DMS114 treated with DMSO at 0.1 percent for 48 hours (cell line): ENCODE results near the gene HSFX4.
"Not testable (repeated sequence)": the region's sequence is repeated elsewhere in the genome, so short reads cannot be mapped to it uniquely, and the experiment has no call there.

Source experiments
- DNase-seq: peaks from one replicate; lab custom pipeline; 2025; ENCODE audit not compliant: unreplicated experiment; lab: John Stamatoyannopoulos, UW

The HSFX4 gene

DNA sequence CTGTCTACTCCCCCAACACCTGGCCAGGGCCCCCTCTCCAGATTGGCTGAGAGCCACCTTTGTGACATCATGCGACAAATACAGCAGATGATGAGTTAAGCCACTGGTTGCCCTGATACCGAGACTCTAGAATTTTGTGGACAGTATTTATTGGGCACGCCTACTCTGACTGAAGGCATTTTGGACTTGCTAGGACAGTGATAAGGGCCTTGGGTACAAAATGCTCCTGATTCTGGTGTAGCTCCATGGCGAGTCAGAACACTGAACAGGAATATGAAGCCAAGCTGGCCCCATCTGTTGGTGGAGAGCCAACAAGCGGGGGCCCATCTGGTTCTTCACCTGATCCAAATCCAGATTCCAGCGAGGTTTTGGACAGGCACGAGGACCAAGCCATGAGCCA, at the start of gene HSFX4:
TSS of gene HSFX4 (plus strand) at position 174 of the 400 bp plus-strand sequence. CDS start at position 246, 72 bp downstream.
- not testable (repeated sequence) for DNase-seq

DNA sequence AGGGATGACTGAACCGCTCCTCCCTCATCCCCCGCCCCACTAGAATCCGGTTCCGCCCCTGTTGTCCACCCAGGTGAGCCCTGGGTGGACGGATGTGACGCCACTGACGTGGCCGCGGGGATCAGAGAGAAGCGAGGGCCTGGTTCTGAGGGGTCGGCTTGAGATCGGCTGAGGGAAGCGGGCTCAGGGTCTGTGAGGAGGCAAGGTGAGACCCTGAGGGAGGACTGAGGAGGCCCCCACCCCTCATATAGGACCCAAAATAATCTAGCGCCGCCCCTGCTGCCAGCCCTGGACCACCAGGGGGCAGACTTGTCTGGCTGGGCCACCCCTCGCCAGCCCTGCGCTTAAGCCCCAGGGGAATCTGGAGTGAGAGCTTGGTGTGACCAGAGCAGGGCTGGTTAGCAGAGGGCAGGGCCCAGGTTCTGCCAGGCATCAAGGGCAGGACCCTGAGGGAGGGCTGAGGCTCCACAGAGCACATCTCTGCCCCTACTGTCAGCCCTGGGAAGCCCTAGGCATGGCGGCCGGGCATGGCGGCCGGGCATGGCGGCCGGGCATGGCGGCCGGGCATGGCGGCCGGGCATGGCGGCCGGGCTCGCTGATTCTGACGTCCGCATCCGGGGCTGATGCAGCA, 48.2 kb upstream of the HSFX4 start, which contains the start of gene MAGEA8:
TSS of gene MAGEA8 (plus strand) at position 103 of the 631 bp plus-strand sequence. CDS start 3,090 bp downstream, outside the sequence.
- no peak for DNase-seq

DNA sequence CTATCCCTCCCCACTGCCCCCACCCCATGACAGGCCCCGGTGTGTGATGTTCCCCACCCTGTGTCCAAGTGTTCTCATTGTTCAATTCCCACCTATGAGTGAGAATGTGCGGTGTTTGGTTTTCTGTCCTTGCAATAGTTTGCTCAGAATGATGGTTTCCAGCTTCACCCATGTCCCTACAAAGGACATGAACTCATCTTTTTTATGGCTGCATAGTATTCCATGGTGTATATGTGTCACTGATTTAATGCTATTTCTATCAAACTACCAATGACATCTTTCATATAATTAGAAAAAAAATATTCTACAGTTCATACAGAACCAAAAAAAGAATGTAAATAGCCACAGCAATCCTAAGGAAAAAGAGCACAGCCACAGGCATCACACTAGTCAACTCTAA, 38.5 kb upstream of the HSFX4 start:
- DNase-seq, result not testable (repeated sequence)

- no peak for DNase-seq
Measured at GRCh38 chrX:149898554-149898953, 30.8 kb upstream of the HSFX4 start.

DNA sequence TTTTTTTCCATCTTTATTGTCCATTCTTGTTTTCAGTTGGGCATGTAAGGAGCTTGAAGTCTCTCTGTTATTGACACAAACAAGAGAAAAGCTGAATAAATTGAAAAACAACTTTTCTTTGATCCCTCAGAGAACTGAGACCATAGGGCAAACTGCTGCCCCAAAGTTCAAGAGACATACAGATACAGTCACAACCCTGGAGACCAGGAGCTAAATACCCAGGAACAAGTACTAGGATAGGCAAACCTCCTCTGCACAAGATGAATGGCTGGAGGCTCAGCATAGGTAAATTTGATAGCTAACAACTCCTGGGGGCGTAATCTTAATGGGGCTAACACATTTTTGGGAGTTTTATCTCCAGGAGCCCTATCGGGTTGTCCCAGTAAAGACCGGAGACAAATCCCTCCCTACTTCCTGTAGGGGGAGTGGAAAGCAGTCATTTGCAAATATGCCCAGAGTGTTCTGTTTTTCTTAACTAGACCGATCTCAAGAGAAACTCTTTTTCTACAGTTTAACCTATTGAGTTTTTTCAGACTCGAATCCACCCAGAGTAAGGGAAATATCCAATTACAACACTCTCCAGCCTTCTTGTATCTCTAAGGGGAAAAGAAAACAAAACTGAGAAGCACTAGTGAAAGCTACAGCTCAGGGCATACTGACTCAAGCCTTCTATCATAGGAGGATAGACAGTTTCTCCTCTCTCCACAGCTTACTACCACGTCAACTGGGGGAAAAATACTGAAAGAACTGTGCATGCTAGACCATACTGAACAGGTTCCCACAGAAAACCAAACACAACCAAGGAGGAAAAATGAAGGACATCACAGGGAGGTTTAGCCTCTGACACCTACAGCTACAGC, 25.3 kb upstream of the HSFX4 start:
- DNase-seq, result no peak

DNA sequence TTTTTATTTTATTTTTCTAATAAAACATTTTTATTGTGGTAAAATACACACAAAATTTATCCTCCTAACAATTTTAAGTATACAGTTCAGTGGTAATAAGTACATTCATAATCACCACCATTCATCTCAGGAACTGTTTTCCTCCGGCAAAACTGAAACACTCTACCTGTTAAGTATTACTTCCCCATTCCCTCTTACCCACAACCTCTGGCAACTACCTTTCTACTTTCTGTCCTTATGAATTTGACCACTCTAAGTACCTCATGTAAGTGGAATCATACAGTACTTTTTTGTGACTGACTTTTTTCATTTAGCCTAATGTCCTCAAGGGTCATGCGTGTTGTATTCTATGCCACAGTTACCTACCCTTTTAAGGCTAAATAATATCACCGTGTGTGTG, 21.1 kb upstream of the HSFX4 start:
- DNase-seq, result no peak

- no peak for DNase-seq
Measured at GRCh38 chrX:149908727-149909126, 20.6 kb upstream of the HSFX4 start.

GRCh38 chrX:149909324-149910177, 19.8 kb upstream of the HSFX4 start:
- DNase-seq, result no peak

DNA sequence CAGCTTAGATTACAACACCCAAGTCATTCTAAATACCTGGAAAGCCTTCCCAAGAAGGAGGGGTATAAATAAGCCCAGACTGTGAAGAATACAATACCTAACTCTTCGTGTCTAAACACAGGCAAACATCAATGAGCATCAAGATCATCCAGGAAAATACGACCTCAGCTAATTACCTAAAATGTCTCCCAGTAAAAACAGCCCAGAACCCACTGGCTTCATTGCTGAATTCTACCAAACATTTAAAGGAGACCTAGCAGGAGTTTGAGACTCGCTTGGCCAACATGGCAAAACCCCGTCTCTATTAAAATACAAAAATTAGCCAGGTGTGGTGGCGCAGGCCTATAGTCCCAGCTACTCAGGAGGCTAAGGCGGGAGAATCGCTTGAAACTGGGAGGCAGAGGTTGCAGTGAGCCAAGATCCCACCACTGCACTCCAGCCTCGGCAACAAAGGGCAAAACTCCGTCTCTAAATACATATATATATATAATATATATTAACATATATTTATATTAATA, 19.1 kb upstream of the HSFX4 start:
- no peak for DNase-seq

- no peak for DNase-seq
Measured at GRCh38 chrX:149916745-149917392, 12.5 kb upstream of the HSFX4 start.

GRCh38 chrX:149923836-149924235, 5.5 kb upstream of the HSFX4 start:
- DNase-seq, result not testable (repeated sequence)

DNA sequence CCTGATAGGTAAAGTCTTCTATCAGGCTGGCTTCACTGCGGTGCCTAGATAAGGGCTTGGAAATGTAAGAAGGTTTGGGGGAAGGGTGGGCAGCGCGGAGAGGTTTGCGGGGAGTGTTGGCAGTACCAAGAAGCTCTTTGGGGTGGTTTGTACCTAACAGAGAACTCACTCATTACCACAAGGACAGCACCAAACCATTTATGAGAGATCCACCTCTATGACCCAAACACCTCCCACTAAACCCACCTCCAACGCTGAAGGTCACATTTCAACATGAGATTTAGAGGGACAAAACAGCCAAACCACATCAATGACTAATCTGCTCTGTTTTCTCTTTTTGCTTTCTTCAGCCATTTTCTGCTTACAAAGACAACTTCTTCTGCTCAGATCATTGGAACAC, 4.9 kb upstream of the HSFX4 start:
- not testable (repeated sequence) for DNase-seq

- not testable (repeated sequence) for DNase-seq
Measured at GRCh38 chrX:149927245-149927963, 2.0 kb upstream of the HSFX4 start.

DNA sequence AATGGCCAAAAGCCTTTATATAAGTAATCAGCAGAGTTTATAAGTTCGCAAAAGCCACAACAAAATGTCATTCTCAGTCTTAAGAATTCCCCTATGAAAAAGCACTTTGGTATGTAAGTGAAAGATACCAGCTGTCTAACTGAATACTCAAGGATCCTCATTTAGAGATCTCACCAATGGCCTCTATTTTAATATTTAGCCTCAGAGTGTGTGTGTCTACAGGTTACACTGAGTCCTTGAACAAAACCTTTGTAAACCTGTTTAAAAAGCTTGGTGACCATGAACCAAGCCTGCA, 1.5 kb upstream of the HSFX4 start:
- DNase-seq, result not testable (repeated sequence)

GRCh38 chrX:149928635-149929034, 738 bp upstream of the HSFX4 start:
- DNase-seq, result not testable (repeated sequence)

- not testable (repeated sequence) for DNase-seq
Measured at GRCh38 chrX:149931355-149931754, 2.0 kb downstream of the HSFX4 start.

- DNase-seq, result not testable (repeated sequence)
Measured at GRCh38 chrX:149932150-149932549, 2.8 kb downstream of the HSFX4 start.

- not testable (repeated sequence) for DNase-seq
Measured at GRCh38 chrX:149932970-149933369, 3.6 kb downstream of the HSFX4 start.

DNA sequence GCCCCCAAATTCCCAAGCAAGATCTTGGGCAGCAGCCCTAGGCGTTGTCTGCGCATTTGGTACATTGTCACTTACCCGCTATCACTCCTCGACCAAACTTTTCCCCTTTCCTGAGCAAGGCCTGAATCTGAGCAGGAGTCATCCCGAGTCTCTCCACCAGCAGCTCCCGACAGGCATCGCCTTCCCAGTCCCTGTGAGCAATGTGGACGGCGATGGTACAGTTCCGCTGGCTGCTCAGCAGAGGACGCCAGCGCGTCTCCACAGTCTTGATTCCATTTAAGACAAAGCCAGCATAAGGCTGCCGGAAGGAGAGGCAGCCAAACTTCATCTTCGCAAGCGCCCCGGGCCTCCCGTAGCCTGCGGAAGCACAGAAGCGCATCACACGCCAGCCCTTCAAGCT, 4.2 kb downstream of the HSFX4 start:
- not testable (repeated sequence) for DNase-seq

- not testable (repeated sequence) for DNase-seq
Measured at GRCh38 chrX:149937328-149937727, 8.0 kb downstream of the HSFX4 start.
